ENCODE measurements around the gene DPP4.

DPP4 gene

DNA sequence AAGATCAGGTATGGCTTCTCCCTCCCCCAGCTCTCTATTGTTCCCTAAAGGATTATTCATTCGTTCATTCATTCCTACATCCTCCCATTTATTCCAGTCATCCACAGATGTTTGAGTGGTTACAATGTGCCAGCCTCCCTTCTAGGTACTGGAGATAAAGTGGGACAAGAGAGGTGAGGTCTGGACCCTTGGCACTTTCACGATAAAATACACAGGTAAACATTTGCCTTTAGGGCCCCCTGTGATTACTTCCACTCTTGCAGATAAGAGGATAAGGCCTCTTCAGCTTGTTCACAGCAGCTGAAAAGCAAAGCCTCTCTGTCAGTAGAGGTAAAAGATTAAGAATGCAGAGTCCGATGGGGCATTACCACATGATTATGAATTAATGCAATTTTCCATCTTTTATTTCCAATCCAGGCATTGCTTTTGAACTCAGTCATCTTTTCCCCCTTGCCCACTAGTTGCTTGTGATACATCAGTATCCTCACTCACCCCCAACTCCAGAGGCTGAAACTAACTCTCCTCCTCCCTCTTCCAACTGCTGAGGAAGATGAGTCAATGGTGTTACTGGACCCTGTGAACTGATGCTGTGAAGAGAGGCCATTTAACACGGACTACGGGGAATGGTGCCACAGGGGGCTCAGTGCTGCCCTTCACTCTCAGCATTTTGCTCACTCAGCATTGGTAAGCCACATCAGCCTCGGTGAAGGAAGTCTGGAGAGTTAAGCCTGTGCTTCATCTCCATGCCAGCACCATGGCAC lies 1.1 kb upstream of the DPP4 start:
- TF ChIP-seq, protein P1, sequence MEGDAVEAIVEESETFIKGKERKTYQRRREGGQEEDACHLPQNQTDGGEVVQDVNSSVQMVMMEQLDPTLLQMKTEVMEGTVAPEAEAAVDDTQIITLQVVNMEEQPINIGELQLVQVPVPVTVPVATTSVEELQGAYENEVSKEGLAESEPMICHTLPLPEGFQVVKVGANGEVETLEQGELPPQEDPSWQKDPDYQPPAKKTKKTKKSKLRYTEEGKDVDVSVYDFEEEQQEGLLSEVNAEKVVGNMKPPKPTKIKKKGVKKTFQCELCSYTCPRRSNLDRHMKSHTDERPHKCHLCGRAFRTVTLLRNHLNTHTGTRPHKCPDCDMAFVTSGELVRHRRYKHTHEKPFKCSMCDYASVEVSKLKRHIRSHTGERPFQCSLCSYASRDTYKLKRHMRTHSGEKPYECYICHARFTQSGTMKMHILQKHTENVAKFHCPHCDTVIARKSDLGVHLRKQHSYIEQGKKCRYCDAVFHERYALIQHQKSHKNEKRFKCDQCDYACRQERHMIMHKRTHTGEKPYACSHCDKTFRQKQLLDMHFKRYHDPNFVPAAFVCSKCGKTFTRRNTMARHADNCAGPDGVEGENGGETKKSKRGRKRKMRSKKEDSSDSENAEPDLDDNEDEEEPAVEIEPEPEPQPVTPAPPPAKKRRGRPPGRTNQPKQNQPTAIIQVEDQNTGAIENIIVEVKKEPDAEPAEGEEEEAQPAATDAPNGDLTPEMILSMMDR (conservative IDR thresholded peaks at IDR 0.05; ENCODE audit: low read depth, low read length), result no peak
- no peak overlapping the region for H3K4me3 ChIP-seq (ENCODE audit: low read length)
- DNase-seq (ENCODE audit: low read depth), result no peak

GRCh38 chr2:162074632-162074895 lies 549 bp upstream of the DPP4 start:
- TF ChIP-seq, protein P1 (conservative IDR thresholded peaks at IDR 0.05; ENCODE audit: low read depth, low read length), result no peak
- peak overlapping the region; percentile 72 for H3K4me3 ChIP-seq (ENCODE audit: low read length)
- DNase-seq (ENCODE audit: low read depth), result no peak

DNA sequence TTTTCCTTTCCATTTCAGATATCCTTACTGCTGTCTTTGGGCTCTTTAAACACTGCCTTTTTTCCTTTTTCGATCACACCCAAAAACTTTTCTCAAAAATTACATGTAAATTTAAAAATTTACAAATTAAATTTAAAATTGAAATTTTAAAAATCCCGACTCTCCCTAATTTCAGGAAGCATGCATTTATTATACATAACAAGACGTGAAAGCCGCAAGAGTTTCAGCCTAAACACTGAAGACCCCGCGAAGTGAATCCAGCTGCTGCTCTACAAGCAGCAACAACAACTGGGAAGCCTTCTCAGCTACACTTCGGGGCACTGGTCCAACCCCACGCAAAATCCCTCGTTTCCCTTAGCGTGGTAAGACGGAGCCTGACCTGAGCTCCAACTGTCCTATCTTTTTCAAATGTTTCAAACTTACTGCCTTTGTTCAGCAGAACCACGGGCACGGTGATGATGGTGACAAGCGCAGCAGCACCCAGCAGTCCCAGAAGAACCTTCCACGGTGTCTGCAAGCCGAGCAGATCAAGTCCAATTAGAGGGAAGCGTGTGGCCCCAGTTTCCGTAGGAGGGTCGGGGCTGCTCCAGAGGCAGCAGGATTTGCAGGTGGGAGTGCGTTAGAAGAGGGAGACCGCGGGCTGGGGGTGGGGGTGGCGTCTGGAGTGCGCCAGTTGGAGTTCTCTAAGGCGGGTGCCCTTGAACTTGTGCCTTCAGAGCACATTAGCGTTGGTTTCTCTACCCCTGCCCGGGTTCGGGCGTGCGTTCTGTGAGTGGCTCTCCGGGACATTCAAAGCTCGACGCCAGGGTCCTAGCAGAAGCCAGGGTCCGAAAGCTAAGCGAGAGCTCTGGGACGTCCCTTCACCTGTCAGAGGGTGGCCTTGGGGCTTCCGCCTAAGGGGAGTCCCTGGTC lies 783 bp downstream of the DPP4 start:
- no peak for DNase-seq (ENCODE audit: low read depth)
- H3K4me3 ChIP-seq (ENCODE audit: low read length), result peak overlapping the region; percentile 72
- TF ChIP-seq, protein P1 (conservative IDR thresholded peaks at IDR 0.05; ENCODE audit: low read depth, low read length), result no peak

DNA sequence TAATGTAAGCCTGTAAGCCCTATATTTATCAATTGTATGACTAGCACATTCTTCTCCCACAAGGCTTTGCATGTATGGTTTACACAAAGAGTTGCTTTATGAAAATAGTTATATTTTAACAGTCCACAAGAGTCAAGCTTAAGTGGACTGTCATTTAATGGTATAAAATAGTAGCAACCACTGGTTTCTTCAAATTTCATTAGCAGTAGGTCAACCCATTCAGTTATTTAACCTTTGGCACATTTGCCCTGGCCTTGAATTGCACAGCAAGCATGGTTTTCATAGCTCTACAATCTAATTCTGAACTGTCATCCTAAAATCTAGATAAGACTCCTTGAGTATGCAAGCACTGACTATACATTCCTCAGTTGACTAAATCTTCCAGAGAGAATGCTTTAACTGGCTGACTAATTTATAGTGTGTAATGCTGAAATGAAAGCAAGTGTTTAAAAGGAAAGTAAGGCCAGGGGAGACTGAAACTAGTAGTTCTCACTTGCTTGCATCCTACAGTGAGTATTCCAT lies 1.8 kb downstream of the DPP4 start:
- no peak overlapping the region for H3K4me3 ChIP-seq (ENCODE audit: low read length)

DNA sequence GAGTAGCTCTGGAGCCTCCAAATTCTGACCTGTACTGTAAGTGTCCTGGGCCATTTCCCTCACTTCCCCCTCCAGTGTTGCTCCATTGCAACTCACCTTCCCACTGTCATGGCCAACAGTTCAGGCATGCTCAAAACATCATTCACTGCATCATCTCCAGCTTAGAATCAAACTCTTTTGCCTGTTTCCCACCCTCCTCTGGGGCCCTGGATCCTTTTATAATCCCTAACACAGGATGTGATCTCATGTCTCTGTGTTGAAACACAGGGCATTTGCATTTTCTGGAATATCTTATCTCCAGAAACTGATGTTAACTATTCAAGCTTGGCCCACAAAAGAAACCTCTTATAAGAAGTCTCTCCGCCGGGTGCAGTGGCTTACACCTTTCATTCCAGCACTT lies 3.0 kb downstream of the DPP4 start:
- DNase-seq (ENCODE audit: low read depth), result no peak
- no peak overlapping the region for H3K4me3 ChIP-seq (ENCODE audit: low read length)
- TF ChIP-seq, protein P1 (conservative IDR thresholded peaks at IDR 0.05; ENCODE audit: low read depth, low read length), result no peak

More for the DNA sequence above, 1.8 kb downstream of the DPP4 start:
- TF ChIP-seq, protein P1 (conservative IDR thresholded peaks at IDR 0.05; ENCODE audit: low read depth, low read length), result no peak
- peak; percentile 59 for DNase-seq (ENCODE audit: low read depth)

DNA sequence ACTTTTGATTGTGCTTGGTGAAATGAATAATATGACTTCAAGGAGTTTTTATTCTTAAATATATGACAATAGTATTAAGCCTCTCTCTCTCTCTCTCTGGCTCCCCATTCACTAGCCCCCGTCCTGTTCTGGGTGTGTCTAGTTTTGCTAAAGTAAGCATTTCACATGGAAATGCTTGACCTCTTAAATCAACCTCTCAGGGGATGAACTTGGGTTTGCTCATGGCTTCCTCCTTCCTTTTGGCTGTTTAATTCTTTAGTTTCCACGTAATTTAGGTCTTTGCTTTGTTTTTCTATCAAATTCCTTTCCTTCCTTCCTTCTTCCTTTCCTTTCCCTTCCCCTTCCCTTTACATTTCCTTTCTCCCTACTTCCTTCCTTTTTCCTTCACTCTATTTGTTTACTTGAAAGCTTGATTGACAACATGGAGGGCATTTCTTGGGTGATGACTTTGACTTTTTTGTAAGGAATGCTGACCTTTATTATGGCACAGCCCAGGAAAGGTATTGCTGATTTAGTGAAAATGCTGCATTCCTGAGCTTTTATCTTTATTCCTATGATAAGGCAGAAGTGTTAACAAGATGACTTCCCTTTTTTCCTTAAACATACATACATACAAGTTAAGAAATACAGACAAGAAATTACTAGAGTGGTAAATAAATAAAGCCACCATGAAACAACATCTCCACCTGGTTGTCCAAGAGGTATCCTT lies 3.6 kb downstream of the DPP4 start:
- TF ChIP-seq, protein P1 (conservative IDR thresholded peaks at IDR 0.05; ENCODE audit: low read depth, low read length), result no peak
- H3K4me3 ChIP-seq (ENCODE audit: low read length), result no peak overlapping the region
- DNase-seq (ENCODE audit: low read depth), result no peak

All from retinal pigment epithelial cell (primary cell).